HPDE6-E6E7 (cell line): ENCODE results near the gene CACNG8.
A peak's percentile ranks its signal among the peaks of the same experiment; 100 is the strongest.
"Not testable (repeated sequence)": the region's sequence is repeated elsewhere in the genome, so short reads cannot be mapped to it uniquely, and the experiment has no call there.

Experiments used
- DNase-seq: peaks from one replicate; pipeline ENCODE4 v3.0.0; 2011; ENCODE audit warnings: missing footprints; ENCODE audit errors: extremely low spot score

The CACNG8 gene

GRCh38 chr19:54035215-54036178 is 72.8 kb downstream of the CACNG8 start:
- peak; percentile 76 for DNase-seq

- DNase-seq = not testable (repeated sequence)
Measured at GRCh38 chr19:54036542-54036941, 73.8 kb downstream of the CACNG8 start.
